ENCODE measurements around the gene GREB1.

GREB1 gene

DNA sequence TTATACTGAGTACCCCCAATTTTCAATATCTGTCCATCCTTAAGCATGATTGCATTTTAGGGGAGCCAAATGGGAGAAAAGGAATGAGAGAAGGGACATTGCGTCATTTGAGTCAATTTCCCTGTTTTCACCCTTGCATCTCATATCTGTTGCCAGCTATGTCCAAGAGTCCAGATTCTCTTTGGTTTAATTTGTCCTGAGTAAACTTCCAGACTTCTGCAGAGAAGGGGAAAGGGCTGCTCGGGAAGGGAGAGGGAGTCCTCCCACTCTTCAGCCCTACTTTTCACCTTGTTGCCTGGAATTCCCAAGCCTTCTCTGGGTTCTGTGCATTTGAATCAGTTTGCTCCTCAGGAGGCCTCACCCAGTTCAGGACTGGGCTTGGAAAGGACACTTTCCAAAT, 16.5 kb downstream of the GREB1 start:
- H3K4me3 ChIP-seq (ENCODE audit: low read depth, low read length) = no peak overlapping the region
- TF ChIP-seq, protein P1, sequence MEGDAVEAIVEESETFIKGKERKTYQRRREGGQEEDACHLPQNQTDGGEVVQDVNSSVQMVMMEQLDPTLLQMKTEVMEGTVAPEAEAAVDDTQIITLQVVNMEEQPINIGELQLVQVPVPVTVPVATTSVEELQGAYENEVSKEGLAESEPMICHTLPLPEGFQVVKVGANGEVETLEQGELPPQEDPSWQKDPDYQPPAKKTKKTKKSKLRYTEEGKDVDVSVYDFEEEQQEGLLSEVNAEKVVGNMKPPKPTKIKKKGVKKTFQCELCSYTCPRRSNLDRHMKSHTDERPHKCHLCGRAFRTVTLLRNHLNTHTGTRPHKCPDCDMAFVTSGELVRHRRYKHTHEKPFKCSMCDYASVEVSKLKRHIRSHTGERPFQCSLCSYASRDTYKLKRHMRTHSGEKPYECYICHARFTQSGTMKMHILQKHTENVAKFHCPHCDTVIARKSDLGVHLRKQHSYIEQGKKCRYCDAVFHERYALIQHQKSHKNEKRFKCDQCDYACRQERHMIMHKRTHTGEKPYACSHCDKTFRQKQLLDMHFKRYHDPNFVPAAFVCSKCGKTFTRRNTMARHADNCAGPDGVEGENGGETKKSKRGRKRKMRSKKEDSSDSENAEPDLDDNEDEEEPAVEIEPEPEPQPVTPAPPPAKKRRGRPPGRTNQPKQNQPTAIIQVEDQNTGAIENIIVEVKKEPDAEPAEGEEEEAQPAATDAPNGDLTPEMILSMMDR (IDR thresholded peaks at IDR 0.05; ENCODE audit: low read depth, low read length) = no peak

DNA sequence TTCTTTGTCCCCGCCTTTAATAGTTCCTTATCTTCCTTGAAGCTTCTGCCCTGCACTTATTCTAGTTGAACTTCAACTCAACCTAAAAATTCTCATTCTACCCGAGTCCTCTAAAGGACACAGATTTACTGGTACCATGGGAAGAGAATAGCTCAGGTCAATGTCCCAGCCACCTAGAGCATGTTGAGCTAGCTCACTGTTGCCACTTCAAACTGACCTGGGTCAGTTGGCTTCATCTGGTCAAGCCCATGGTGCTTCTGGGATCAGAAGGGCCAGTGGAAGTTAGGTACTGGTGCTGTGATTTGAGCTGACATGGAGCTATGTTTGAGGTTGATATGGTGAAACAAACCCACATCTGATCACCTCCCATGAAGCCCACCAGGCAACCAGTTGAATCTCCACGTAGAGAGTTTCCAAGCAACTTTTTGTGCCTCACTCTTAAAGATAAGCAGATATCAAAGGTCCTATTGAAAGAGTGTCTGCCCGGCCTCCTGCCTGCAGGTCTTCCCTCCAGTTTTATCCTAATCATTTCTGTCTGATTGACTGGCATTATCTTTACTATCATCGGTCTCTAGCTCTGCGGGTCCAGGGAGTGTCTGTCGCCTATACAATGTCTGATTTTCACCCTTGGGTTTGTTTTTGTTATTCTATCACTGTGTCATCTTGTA, 17.2 kb downstream of the GREB1 start:
- H3K4me3 ChIP-seq (ENCODE audit: low read depth, low read length) = no peak overlapping the region
- TF ChIP-seq, protein P1 (IDR thresholded peaks at IDR 0.05; ENCODE audit: low read depth, low read length) = no peak

DNA sequence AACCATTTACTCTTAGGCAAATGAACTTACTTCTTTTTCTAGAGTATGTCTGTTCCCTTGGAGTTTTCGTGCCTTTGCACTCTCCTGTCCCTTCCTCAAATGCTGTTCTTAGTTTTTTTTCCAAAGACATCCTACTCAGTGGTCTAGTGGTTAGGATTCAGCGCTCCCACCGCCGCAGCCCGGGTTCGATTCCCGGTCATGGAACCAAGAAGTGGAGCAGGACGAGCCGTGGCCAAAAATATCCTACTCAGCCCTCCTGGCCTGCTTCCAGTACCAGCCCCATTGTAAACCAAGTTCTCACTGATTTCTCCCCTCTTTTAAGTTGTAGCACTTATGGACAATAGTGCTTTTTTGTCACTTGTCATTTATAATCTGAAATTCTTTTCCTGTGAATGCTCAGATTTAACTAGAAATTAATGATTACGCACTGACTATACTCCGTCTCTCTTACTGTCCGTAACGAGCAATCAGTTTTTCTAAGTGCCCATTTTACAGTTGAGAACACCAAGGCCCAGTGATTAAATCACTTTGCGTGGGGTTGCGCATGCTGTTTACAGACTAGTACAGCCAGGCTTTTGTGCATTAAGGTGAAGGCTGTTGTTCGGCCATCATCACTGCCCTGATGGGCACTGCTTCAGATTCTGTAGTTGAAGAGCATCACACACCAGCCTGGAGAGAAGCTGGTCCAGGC, 17.9 kb downstream of the GREB1 start:
- TF ChIP-seq, protein P1 (IDR thresholded peaks at IDR 0.05; ENCODE audit: low read depth, low read length) = no peak
- no peak overlapping the region for H3K4me3 ChIP-seq (ENCODE audit: low read depth, low read length)

DNA sequence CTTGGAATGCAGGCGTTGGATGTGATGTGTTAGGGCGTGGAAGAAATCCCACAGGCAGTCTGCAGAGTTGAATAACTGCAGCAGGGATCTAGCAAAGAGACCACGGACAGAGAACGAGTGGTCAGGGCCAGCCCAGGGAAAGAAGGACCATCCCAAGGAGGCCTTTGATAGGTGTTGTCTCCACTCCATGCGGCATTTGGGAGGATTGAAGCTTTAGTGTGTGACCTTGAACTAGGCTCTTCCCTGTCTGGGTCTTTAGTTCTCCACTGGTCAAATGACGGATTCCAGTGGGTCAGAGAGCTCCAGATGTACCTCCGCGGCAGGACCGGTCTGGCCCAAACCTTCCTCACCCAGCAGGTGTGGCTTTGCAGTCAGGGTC, 18.4 kb downstream of the GREB1 start:
- no peak overlapping the region for H3K4me3 ChIP-seq (ENCODE audit: low read depth, low read length)
- TF ChIP-seq, protein P1 (IDR thresholded peaks at IDR 0.05; ENCODE audit: low read depth, low read length) = no peak

DNA sequence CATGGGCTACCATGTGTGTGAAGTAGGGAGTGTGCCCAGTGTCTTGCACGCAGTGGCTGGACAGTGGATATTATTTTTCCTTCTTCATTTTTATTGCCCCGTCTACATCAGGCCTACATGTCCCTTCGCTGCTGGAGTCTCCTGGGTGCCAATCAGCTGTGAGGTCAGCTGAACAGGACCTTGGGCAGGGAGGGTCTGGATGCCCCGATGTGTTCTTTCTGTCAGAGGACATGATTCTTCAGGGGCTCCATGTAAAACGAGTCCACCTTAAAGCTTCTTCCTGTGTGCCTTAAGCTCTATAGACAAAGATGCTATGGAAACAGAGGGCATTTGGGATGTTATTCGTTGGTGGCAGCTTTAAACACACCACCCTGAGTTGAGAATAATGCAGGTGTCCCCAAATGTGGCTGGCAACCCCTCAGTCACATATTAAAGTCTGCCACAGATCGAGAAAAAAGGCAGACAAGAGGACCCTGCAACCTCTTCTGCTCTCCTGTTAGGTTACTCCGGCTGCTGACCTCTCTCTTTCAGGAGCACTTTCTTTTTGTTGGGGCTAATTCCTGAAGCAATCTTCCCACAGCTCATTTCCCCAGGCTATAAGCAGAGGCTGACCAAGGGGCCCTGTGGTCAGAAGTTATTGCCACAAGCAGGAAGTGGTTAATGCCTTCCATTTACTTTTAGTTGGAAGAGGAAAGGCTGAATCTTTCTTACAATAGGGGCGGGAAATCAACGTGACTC, 20.0 kb downstream of the GREB1 start:
- H3K4me3 ChIP-seq (ENCODE audit: low read depth, low read length) = no peak overlapping the region
- TF ChIP-seq, protein P1 (IDR thresholded peaks at IDR 0.05; ENCODE audit: low read depth, low read length) = no peak

DNA sequence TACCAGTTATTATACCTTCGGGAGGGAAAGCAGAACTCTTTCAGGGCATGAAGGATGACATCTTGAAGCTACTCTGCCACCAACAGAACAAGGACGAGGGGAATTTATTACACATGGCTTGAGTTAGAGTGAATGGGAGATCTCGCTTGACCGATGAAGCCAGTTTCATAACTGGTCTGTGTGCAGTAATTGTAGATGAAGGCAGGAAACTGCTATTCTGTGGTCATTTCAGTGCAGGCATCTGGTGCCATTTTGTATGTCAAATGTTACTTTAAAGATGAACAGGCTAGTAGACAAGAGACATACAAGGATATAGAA, 20.5 kb downstream of the GREB1 start:
- H3K4me3 ChIP-seq (ENCODE audit: low read depth, low read length) = no peak overlapping the region
- TF ChIP-seq, protein P1 (IDR thresholded peaks at IDR 0.05; ENCODE audit: low read depth, low read length) = no peak

Measured in WI38 (cell line).